Trophoblast cell (in vitro differentiated cells and primary cell): ENCODE measurements around the gene EXOSC7.

Experiments
- DNase-seq, 2 donors: peaks; one replicate each; pipeline ENCODE4 v3.0.0-alpha.2; 2016
- H2AFZ ChIP-seq: 2 replicates; pipeline ENCODE4 v1.6.1; 2013; ENCODE audit warnings: low read length, moderate library complexity, mild to moderate bottlenecking; ENCODE audit not compliant: insufficient read depth, poor library complexity
- H2AK5ac ChIP-seq: 2 replicates; pipeline ENCODE4 v1.6.1; 2013; ENCODE audit warnings: mild to moderate bottlenecking, low read length
- H2BK120ac ChIP-seq: 2 replicates; pipeline ENCODE4 v1.6.1; 2013; ENCODE audit warnings: low read length, mild to moderate bottlenecking, moderate library complexity; ENCODE audit not compliant: insufficient read depth, poor library complexity
- H2BK12ac ChIP-seq: 2 replicates; pipeline ENCODE4 v1.6.1; 2013; ENCODE audit warnings: mild to moderate bottlenecking, low read length, moderate library complexity
- H2BK5ac ChIP-seq: 2 replicates; pipeline ENCODE4 v1.6.1; 2013; ENCODE audit warnings: low read length, low read depth, moderate library complexity, mild to moderate bottlenecking; ENCODE audit not compliant: poor library complexity
- H3K14ac ChIP-seq: 2 replicates; pipeline ENCODE4 v1.6.1; 2013; ENCODE audit warnings: mild to moderate bottlenecking, low read length
- H3K18ac ChIP-seq: 2 replicates; pipeline ENCODE4 v1.6.1; 2013; ENCODE audit warnings: mild to moderate bottlenecking, low read length
- H3K23ac ChIP-seq: 2 replicates; pipeline ENCODE4 v1.6.1; 2013; ENCODE audit warnings: low read length
- H3K27ac ChIP-seq: 2 replicates; pipeline ENCODE4 v1.5.1; 2013; ENCODE audit warnings: low read depth, mild to moderate bottlenecking, inconsistent platforms, low read length, moderate library complexity
- H3K27me3 ChIP-seq: 2 replicates; pipeline ENCODE4 v1.6.1; 2013; ENCODE audit warnings: inconsistent platforms, mild to moderate bottlenecking, low read length, moderate library complexity; ENCODE audit not compliant: insufficient read depth
- H3K36me3 ChIP-seq, 2 experiments: 1 replicate in 1 of 2; 2 replicates in 1 of 2; pipeline ENCODE4 v1.6.1; 2013; ENCODE audit warnings: low read length in 2 of 2, mild to moderate bottlenecking in 2 of 2, moderate library complexity in 1 of 2; ENCODE audit not compliant: insufficient read depth in 2 of 2, control insufficient read depth in 1 of 2
- H3K4ac ChIP-seq: 2 replicates; pipeline ENCODE4 v1.6.1; 2013; ENCODE audit warnings: low read depth, mild to moderate bottlenecking, low read length, moderate library complexity
- H3K4me1 ChIP-seq, 2 experiments: 1 replicate in 1 of 2; 2 replicates in 1 of 2; pipeline ENCODE4 v1.6.1; 2013; ENCODE audit warnings: low read length in 2 of 2, mild to moderate bottlenecking in 2 of 2, moderate library complexity in 1 of 2; ENCODE audit not compliant: insufficient read depth in 2 of 2, control insufficient read depth in 1 of 2
- H3K4me2 ChIP-seq: 2 replicates; pipeline ENCODE4 v1.6.1; 2013; ENCODE audit warnings: inconsistent platforms, mild to moderate bottlenecking, low read length, moderate library complexity
- H3K4me3 ChIP-seq: 2 replicates; pipeline ENCODE4 v1.5.1; 2013; ENCODE audit warnings: mild to moderate bottlenecking, low read depth, low read length, inconsistent platforms
- H3K79me1 ChIP-seq: one replicate; pipeline ENCODE4 v1.6.1; 2013; ENCODE audit warnings: low read length
- H3K79me2 ChIP-seq: 2 replicates; pipeline ENCODE4 v1.6.1; 2013; ENCODE audit warnings: low read length, mild to moderate bottlenecking; ENCODE audit not compliant: control insufficient read depth, insufficient read depth, poor library complexity
- H3K9ac ChIP-seq: 2 replicates; pipeline ENCODE4 v1.6.1; 2013; ENCODE audit warnings: mild to moderate bottlenecking, low read length
- H3K9me3 ChIP-seq: 2 replicates; pipeline ENCODE4 v1.6.1; 2013; ENCODE audit warnings: low read depth, mild to moderate bottlenecking, control low read depth, inconsistent platforms, low read length; ENCODE audit not compliant: insufficient read depth
- H4K12ac ChIP-seq: 2 replicates; pipeline ENCODE4 v1.6.1; 2013; ENCODE audit warnings: low read depth, mild to moderate bottlenecking, low read length, moderate library complexity
- H4K8ac ChIP-seq: 2 replicates; pipeline ENCODE4 v1.6.1; 2013; ENCODE audit warnings: low read depth, mild to moderate bottlenecking, low read length, moderate library complexity
- H4K91ac ChIP-seq: one replicate; pipeline ENCODE4 v1.6.1; 2013; ENCODE audit warnings: low read depth, mild to moderate bottlenecking, low read length, moderate library complexity
- WGBS: extraction: QIAGEN DNeasy Blood & Tissue Kit; methylation state at CpG from one replicate; pipeline ENCODE4 v1.1.7; 2013; ENCODE audit warnings: missing lambda C conversion rate; ENCODE audit not compliant: insufficient read length, insufficient coverage; ENCODE audit errors: extremely low coverage; 5-methylcytosine and 5-hydroxymethylcytosine counted together

Gene EXOSC7

DNA sequence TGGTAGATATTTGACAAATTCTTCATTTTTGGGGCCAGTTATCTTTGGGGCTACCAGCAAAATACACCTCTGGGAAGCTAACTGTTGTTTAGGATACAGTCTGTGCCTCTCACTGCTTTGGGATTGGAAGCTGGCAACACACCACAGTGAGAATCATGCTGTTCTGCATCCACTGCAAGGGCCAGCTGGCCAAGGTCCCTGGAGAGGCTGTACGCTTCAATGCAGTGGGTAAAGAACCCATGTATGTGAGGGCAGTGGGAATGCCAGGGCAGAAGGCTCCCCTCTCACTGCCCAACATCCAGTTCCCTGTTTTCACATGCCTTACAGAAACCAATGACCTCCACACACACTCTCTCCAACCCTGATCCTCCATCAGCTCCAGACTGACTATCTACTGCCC, 20.1 kb upstream of the EXOSC7 start:
- H3K36me3 ChIP-seq: peaks cover 8 to 17% of the 10 kb centered on the region in 2 experiments
- H2BK5ac ChIP-seq: no peak overlapping the region
- H3K9ac ChIP-seq: no peak overlapping the region
- no peak overlapping the region for H3K18ac ChIP-seq
- no peak for DNase-seq
- no peak overlapping the region for H2BK12ac ChIP-seq
- H3K27ac ChIP-seq: no peak overlapping the region
- H3K4ac ChIP-seq: no peak overlapping the region
- H3K4me2 ChIP-seq: no peak overlapping the region
- no peak overlapping the region for H3K23ac ChIP-seq
- H4K91ac ChIP-seq: no peak overlapping the region
- no peak overlapping the region for H4K8ac ChIP-seq
- no peaks in the 10 kb centered on the region for H3K79me2 ChIP-seq
- H3K4me3 ChIP-seq: no peak overlapping the region
- H3K9me3 ChIP-seq: no peaks in the 10 kb centered on the region
- no peak overlapping the region for H2AFZ ChIP-seq
- no peaks in the 10 kb centered on the region for H3K27me3 ChIP-seq
- WGBS: no CpG with 5 or more reads among the region's 1 CpG
- peaks cover 0 to 3% of the 10 kb centered on the region in 2 experiments for H3K4me1 ChIP-seq
- H4K12ac ChIP-seq: no peak overlapping the region
- H2AK5ac ChIP-seq: no peak overlapping the region
- H3K79me1 ChIP-seq: no peaks in the 10 kb centered on the region
- no peak overlapping the region for H3K14ac ChIP-seq
- no peak overlapping the region for H2BK120ac ChIP-seq

DNA sequence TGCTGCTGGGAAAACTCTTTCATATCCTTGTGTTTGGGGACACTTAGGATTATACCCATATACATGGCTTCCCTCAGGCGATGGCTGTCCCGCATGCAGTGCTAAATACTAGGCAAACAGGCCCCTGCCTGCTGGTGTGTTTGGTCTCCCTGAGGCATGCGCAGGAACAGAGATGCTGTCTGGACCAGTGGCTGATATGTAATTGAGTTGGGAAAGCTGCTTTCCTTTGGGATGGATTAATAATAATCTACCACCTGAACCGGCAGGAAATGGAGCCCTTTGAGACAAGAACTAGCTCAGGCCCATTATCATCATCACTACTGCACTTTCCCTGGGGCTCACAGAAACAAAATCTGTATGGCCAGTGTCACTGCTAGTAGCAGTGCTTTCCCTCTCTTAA, 18.1 kb upstream of the EXOSC7 start:
- Histone ChIP-seq H2AK5ac (no peak overlapping the region), H3K79me1 (no peaks in the 10 kb centered on the region), H3K4me1 (peaks cover 0 to 3% of the 10 kb centered on the region in 2 experiments), H3K4me3 (no peak overlapping the region), H4K12ac (no peak overlapping the region), H2AFZ (no peak overlapping the region), H3K4ac (no peak overlapping the region), H3K9ac (no peak overlapping the region), H3K27ac (no peak overlapping the region), H2BK120ac (no peak overlapping the region), H2BK5ac (no peak overlapping the region), H3K36me3 (peaks cover 8 to 17% of the 10 kb centered on the region in 2 experiments), H3K27me3 (no peaks in the 10 kb centered on the region), H3K9me3 (no peaks in the 10 kb centered on the region), H4K91ac (no peak overlapping the region), H3K4me2 (no peak overlapping the region), H3K14ac (no peak overlapping the region), H3K23ac (no peak overlapping the region), H4K8ac (no peak overlapping the region), H3K18ac (no peak overlapping the region), H3K79me2 (no peaks in the 10 kb centered on the region), H2BK12ac (no peak overlapping the region)
- WGBS: no CpG with 5 or more reads among the region's 4 CpGs
- DNase-seq: peak; percentile 62 to 77

DNA sequence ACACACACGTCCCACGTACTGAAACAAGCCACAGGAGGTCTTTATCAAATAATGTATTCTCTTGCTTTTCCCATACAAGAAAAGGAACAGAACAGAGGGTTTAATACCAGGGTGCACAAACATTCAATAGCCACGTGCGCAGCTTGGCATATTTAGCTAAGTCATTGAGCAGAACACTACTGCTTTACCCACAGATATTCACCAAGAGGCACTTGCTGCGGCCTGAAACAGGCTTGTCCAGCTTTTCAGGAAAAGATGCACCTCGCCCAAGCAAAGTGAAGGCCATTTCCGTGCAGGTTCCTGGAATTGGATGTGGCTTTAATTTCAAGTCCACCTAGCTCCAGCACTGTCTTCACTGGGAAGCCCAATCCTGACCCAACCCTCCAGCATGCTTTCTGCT, 17.7 kb upstream of the EXOSC7 start:
- no peak overlapping the region for H4K12ac ChIP-seq
- peaks cover 8 to 17% of the 10 kb centered on the region in 2 experiments for H3K36me3 ChIP-seq

DNA sequence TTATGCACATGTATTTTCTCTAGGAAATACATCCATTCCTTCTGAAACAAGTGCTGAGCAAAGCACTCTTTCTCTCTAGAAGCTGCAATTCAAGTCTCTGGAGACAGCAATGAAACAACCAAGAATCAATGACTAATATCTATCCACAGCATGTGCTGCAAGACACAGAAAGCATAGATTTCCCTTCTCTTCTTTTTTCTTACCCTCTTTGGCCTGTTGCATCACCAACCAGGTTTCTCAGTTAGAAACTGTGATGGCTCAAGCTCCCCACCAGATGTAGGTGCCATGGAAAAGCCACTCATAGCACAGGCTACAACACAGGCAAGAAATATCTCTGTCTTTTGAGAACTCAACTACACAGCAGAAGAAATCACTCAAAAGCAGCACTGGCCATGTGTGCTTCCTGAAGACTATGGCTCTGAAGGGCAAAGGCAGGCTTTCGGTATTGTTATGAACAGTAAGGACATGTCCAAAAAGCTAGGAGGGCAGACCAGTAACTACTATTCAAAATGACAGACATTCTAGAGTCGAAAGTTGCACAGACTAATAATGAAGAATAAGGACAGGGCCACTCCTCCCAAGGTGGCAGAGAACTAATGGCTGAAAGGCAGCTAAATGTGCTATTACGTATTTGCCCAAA, 15.5 kb upstream of the EXOSC7 start:
- Histone ChIP-seq H3K27ac (no peak overlapping the region), H3K14ac (no peak overlapping the region), H2BK12ac (no peak overlapping the region), H4K12ac (no peak overlapping the region), H4K91ac (no peak overlapping the region), H3K4me2 (no peak overlapping the region), H3K79me2 (no peaks in the 10 kb centered on the region), H2BK5ac (no peak overlapping the region), H2AFZ (no peak overlapping the region), H3K18ac (no peak overlapping the region), H3K79me1 (no peaks in the 10 kb centered on the region), H3K9ac (no peak overlapping the region), H3K36me3 (peaks cover 8 to 17% of the 10 kb centered on the region in 2 experiments), H3K9me3 (no peaks in the 10 kb centered on the region), H2AK5ac (no peak overlapping the region), H3K23ac (no peak overlapping the region), H3K4me1 (peaks cover 2 to 3% of the 10 kb centered on the region in 2 experiments), H2BK120ac (no peak overlapping the region), H3K4ac (peak overlapping the region; percentile 54), H3K4me3 (no peak overlapping the region), H3K27me3 (no peaks in the 10 kb centered on the region), H4K8ac (no peak overlapping the region)
- WGBS: no CpG with 5 or more reads among the region's 3 CpGs
- DNase-seq: no peak

More for the DNA sequence above, 17.7 kb upstream of the EXOSC7 start:
- Histone ChIP-seq H3K4ac (no peak overlapping the region), H3K9ac (no peak overlapping the region), H3K4me2 (no peak overlapping the region), H3K4me3 (no peak overlapping the region), H2BK5ac (no peak overlapping the region), H3K27me3 (no peaks in the 10 kb centered on the region), H3K27ac (no peak overlapping the region), H3K4me1 (peaks cover 0 to 3% of the 10 kb centered on the region in 2 experiments), H3K9me3 (no peaks in the 10 kb centered on the region), H3K79me1 (no peaks in the 10 kb centered on the region), H2BK120ac (no peak overlapping the region), H3K18ac (no peak overlapping the region), H4K8ac (no peak overlapping the region), H3K79me2 (no peaks in the 10 kb centered on the region), H3K14ac (no peak overlapping the region), H3K23ac (no peak overlapping the region), H4K91ac (no peak overlapping the region), H2AK5ac (no peak overlapping the region), H2AFZ (no peak overlapping the region), H2BK12ac (no peak overlapping the region)
- WGBS: no CpG with 5 or more reads among the region's 7 CpGs
- no peak for DNase-seq
